K562 (cell line): Measurements from ENCODE around the gene FUBP3. TPM values are rescaled to one million over a fixed set of nuclear protein-coding genes. Genes with fewer than 3 reads are reported as not detected.

Experiments used
- CAMTA2 ChIP-seq: fragments of 250-450 bp; sonication (Bioruptor Pico); conservative IDR thresholded peaks from 2 replicates; pipeline ENCODE4 v1.5.1; 2022
- DPF2 ChIP-seq: fragments of 450-650 bp; IDR thresholded peaks from 2 replicates; pipeline ENCODE4 v1.6.1; 2016
- EHMT2 ChIP-seq: fragments of 450-650 bp; IDR thresholded peaks from 2 replicates; pipeline ENCODE4 v1.6.1; 2018; ENCODE audit warnings: antibody characterized with exemption
- ETV1 ChIP-seq: fragments of 450-650 bp; conservative IDR thresholded peaks from 2 replicates; pipeline ENCODE4 v1.6.1; 2016; ENCODE audit warnings: missing genetic modification characterization, control low read depth, low read depth, missing compliant biosample characterization
- FUS ChIP-seq: fragments of 200-400 bp; formaldehyde crosslinking; optimal IDR thresholded peaks from 2 replicates; pipeline ENCODE3; 2017; ENCODE audit warnings: low read depth, low read length
- HLTF ChIP-seq: fragments of 450-650 bp; IDR thresholded peaks from 2 replicates; pipeline ENCODE4 v1.6.1; 2016
- KAT8 ChIP-seq: fragments of 450-650 bp; IDR thresholded peaks from 2 replicates; pipeline ENCODE4 v1.6.1; 2016; ENCODE audit warnings: low read depth, mild to moderate bottlenecking
- KLF13 ChIP-seq: fragments of 450-650 bp; IDR thresholded peaks from 2 replicates; pipeline ENCODE4 v1.6.1; 2016; ENCODE audit warnings: missing genetic modification characterization, low read depth, mild to moderate bottlenecking, missing compliant biosample characterization, moderate library complexity, borderline replicate concordance
- KLF16 ChIP-seq: IDR thresholded peaks from 2 replicates; pipeline ENCODE4 v1.6.1; 2016; ENCODE audit warnings: antibody characterized with exemption
- SREBF1 ChIP-seq: fragments of 150-350 bp; IDR thresholded peaks from 2 replicates; pipeline ENCODE4 v1.6.1; 2014; ENCODE audit warnings: antibody characterized with exemption, low read depth, low read length, borderline replicate concordance
- ZC3H11A ChIP-seq: IDR thresholded peaks from 2 replicates; pipeline ENCODE4 v1.6.1; 2012; ENCODE audit warnings: low read depth, low read length, improper control_type of control experiment
- ZNF3 ChIP-seq: fragments of 250-450 bp; sonication (Bioruptor Pico); IDR thresholded peaks from 2 replicates; pipeline ENCODE4 v1.5.0; 2021; ENCODE audit warnings: mild to moderate bottlenecking, moderate library complexity
- ZNF41 ChIP-seq: fragments of 250-450 bp; sonication (Bioruptor Pico); conservative IDR thresholded peaks from 2 replicates; pipeline ENCODE4 v1.4.0; 2020; ENCODE audit warnings: mild to moderate bottlenecking
- polyA plus RNA-seq, 8 experiments: library from polyadenylated mRNA; depleted of rRNA in 4 of 8; stranded (reverse) in 5 of 8; unstranded in 3 of 8; fragments of >200 nt; fragmentation: Nextera tagmentation in 2 of 8; fragmentation: Illumina TruSeq in 1 of 8; extraction: Ambion mirVana in 2 of 8; extraction: Trizol in 1 of 8; gene quantifications; 2 replicates each; pipeline versions ENCODE4 v1.2.1 to v1.2.3, GENCODE V29; 2011 to 2014; ENCODE audit warnings: inconsistent platforms in 1 of 8, missing spikeins in 1 of 8
- total RNA-seq, 7 experiments: library from RNA; depleted of rRNA in 6 of 7; stranded (reverse); fragments of >200 nt in 6 of 7; fragmentation: Illumina TruSeq in 2 of 7; extraction: Trizol in 2 of 7; gene quantifications; 2 replicates each; pipeline versions ENCODE4 v1.2.1 to v1.2.3, GENCODE V29; 2011 to 2021; ENCODE audit warnings: low replicate concordance in 1 of 7
- TF ChIP-seq, protein P1 (sequence below): sonication (generic); formaldehyde crosslinking; IDR thresholded peaks from 2 replicates; pipeline ENCODE4 v1.8.0; 2022; ENCODE audit warnings: mild to moderate bottlenecking, missing genetic modification reagents
- TF ChIP-seq, protein P2 (sequence below): sonication (generic); formaldehyde crosslinking; IDR thresholded peaks from 2 replicates; pipeline ENCODE4 v1.8.0; 2022; ENCODE audit warnings: mild to moderate bottlenecking, missing genetic modification reagents, borderline replicate concordance
- TF ChIP-seq, protein P3 (sequence below): fragments of 250-450 bp; sonication (Bioruptor Pico); IDR thresholded peaks from 2 replicates; pipeline ENCODE4 v1.4.0; 2020
- TF ChIP-seq, protein P4 (sequence below): fragments of 450-650 bp; conservative IDR thresholded peaks from 2 replicates; pipeline ENCODE4 v1.6.1; 2016; ENCODE audit warnings: missing genetic modification characterization, low read depth, mild to moderate bottlenecking, control low read depth, missing compliant biosample characterization
- TF ChIP-seq, protein P5 (sequence below): sonication (generic); formaldehyde crosslinking; IDR thresholded peaks from 2 replicates; pipeline ENCODE4 v1.8.0; 2022; ENCODE audit warnings: mild to moderate bottlenecking, missing genetic modification reagents
- TF ChIP-seq, protein P6 (sequence below): fragments of 450-650 bp; IDR thresholded peaks from 2 replicates; pipeline ENCODE4 v1.6.1; 2018; ENCODE audit warnings: mild to moderate bottlenecking, low read depth; ENCODE audit not compliant: partially characterized antibody

The FUBP3 gene
- total and polyA plus RNA-seq, 9 of the 15 experiments (the other 6 are each of a cell fraction or from before 2014, with no cell fraction given) = 3.0 to 64.0 (median 48.1) TPM

DNA sequence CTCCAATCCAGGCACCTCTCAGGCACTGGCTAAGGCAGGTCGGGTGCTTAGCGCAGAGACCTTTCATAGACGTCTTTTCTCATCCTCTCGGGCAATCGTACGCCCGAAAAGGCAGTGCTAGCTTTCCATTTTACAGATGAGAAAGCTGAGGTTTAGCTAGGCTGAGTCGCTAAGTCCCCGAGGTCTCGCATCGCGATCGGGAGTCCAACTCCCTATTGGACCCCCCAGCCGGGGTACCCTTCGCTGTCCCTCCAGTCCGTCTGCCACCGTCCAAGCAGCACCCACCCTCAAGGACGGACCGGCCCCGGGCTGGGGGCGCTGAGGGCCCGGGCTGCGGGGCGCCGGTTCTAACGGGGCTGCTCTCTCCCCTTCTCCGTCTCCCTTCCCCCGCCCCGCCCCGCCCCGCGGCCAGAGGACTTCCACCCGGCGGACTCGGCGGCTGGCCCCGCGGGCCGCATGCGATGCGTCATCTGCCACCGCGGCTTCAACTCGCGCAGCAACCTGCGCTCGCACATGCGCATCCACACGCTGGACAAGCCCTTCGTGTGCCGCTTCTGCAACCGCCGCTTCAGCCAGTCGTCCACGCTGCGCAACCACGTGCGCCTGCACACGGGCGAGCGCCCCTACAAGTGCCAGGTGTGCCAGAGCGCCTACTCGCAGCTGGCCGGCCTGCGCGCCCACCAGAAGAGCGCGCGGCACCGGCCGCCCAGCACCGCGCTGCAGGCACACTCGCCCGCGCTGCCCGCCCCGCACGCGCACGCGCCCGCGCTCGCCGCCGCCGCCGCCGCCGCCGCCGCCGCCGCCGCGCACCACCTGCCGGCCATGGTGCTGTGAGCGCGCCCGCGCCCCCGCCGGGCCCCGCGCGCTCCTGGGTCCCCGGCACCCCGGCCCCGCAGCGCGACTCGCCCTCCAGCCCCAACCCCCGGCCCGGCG, 101.7 kb downstream of the FUBP3 start (continued):
- TF ChIP-seq, protein P1, sequence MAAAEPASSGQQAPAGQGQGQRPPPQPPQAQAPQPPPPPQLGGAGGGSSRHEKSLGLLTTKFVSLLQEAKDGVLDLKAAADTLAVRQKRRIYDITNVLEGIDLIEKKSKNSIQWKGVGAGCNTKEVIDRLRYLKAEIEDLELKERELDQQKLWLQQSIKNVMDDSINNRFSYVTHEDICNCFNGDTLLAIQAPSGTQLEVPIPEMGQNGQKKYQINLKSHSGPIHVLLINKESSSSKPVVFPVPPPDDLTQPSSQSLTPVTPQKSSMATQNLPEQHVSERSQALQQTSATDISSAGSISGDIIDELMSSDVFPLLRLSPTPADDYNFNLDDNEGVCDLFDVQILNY (CRISPR knock-in tag) = no peak
- TF ChIP-seq KAT8 (no peak), CAMTA2 (CRISPR knock-in tag) (no peak), ZNF41 (no peak), FUS (peak; percentile 40), KLF13 (tag) (no peak), DPF2 (no peak), EHMT2 (no peak), HLTF (no peak), SREBF1 (no peak), ETV1 (tag) (no peak), ZNF3 (CRISPR knock-in tag) (no peak), KLF16 (no peak), ZC3H11A (no peak)
- TF ChIP-seq, protein P2, sequence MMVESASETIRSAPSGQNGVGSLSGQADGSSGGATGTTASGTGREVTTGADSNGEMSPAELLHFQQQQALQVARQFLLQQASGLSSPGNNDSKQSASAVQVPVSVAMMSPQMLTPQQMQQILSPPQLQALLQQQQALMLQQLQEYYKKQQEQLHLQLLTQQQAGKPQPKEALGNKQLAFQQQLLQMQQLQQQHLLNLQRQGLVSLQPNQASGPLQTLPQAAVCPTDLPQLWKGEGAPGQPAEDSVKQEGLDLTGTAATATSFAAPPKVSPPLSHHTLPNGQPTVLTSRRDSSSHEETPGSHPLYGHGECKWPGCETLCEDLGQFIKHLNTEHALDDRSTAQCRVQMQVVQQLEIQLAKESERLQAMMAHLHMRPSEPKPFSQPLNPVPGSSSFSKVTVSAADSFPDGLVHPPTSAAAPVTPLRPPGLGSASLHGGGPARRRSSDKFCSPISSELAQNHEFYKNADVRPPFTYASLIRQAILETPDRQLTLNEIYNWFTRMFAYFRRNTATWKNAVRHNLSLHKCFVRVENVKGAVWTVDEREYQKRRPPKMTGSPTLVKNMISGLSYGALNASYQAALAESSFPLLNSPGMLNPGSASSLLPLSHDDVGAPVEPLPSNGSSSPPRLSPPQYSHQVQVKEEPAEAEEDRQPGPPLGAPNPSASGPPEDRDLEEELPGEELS (CRISPR knock-in tag) = peak; percentile 98; the same call in 1 of the 2 replicates
- TF ChIP-seq, protein P3, sequence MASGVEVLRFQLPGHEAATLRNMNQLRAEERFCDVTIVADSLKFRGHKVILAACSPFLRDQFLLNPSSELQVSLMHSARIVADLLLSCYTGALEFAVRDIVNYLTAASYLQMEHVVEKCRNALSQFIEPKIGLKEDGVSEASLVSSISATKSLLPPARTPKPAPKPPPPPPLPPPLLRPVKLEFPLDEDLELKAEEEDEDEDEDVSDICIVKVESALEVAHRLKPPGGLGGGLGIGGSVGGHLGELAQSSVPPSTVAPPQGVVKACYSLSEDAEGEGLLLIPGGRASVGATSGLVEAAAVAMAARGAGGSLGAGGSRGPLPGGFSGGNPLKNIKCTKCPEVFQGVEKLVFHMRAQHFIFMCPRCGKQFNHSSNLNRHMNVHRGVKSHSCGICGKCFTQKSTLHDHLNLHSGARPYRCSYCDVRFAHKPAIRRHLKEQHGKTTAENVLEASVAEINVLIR (CRISPR knock-in tag) = no peak
- TF ChIP-seq, protein P4, sequence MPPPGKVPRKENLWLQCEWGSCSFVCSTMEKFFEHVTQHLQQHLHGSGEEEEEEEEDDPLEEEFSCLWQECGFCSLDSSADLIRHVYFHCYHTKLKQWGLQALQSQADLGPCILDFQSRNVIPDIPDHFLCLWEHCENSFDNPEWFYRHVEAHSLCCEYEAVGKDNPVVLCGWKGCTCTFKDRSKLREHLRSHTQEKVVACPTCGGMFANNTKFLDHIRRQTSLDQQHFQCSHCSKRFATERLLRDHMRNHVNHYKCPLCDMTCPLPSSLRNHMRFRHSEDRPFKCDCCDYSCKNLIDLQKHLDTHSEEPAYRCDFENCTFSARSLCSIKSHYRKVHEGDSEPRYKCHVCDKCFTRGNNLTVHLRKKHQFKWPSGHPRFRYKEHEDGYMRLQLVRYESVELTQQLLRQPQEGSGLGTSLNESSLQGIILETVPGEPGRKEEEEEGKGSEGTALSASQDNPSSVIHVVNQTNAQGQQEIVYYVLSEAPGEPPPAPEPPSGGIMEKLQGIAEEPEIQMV = no peak
- TF ChIP-seq, protein P5, sequence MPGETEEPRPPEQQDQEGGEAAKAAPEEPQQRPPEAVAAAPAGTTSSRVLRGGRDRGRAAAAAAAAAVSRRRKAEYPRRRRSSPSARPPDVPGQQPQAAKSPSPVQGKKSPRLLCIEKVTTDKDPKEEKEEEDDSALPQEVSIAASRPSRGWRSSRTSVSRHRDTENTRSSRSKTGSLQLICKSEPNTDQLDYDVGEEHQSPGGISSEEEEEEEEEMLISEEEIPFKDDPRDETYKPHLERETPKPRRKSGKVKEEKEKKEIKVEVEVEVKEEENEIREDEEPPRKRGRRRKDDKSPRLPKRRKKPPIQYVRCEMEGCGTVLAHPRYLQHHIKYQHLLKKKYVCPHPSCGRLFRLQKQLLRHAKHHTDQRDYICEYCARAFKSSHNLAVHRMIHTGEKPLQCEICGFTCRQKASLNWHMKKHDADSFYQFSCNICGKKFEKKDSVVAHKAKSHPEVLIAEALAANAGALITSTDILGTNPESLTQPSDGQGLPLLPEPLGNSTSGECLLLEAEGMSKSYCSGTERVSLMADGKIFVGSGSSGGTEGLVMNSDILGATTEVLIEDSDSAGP (CRISPR knock-in tag) = no peak
- TF ChIP-seq, protein P6, sequence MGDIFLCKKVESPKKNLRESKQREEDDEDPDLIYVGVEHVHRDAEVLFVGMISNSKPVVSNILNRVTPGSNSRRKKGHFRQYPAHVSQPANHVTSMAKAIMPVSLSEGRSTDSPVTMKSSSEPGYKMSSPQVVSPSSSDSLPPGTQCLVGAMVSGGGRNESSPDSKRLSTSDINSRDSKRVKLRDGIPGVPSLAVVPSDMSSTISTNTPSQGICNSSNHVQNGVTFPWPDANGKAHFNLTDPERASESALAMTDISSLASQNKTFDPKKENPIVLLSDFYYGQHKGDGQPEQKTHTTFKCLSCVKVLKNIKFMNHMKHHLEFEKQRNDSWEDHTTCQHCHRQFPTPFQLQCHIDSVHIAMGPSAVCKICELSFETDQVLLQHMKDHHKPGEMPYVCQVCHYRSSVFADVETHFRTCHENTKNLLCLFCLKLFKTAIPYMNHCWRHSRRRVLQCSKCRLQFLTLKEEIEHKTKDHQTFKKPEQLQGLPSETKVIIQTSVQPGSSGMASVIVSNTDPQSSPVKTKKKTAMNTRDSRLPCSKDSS = no peak
